Retinal pigment epithelial cell (primary cell): ENCODE data around the gene ANO4.

Experiments used
- DNase-seq: peaks from one replicate; pipeline ENCODE4 v3.0.0-alpha.2; 2010; ENCODE audit warnings: low read depth
- H3K4me3 ChIP-seq: 2 replicates; pipeline ENCODE4 v1.5.1; 2011; ENCODE audit warnings: mild to moderate bottlenecking, low read length, control low read depth, moderate library complexity
- TF ChIP-seq, protein P1 (sequence below): conservative IDR thresholded peaks from 2 replicates; pipeline ENCODE4 v1.5.1; 2011; ENCODE audit warnings: low read depth, low read length, control low read depth, inconsistent platforms

ANO4 gene

GRCh38 chr12:100935929-100936328, 141.4 kb downstream of the ANO4 start:
- DNase-seq: no peak
- TF ChIP-seq, protein P1, sequence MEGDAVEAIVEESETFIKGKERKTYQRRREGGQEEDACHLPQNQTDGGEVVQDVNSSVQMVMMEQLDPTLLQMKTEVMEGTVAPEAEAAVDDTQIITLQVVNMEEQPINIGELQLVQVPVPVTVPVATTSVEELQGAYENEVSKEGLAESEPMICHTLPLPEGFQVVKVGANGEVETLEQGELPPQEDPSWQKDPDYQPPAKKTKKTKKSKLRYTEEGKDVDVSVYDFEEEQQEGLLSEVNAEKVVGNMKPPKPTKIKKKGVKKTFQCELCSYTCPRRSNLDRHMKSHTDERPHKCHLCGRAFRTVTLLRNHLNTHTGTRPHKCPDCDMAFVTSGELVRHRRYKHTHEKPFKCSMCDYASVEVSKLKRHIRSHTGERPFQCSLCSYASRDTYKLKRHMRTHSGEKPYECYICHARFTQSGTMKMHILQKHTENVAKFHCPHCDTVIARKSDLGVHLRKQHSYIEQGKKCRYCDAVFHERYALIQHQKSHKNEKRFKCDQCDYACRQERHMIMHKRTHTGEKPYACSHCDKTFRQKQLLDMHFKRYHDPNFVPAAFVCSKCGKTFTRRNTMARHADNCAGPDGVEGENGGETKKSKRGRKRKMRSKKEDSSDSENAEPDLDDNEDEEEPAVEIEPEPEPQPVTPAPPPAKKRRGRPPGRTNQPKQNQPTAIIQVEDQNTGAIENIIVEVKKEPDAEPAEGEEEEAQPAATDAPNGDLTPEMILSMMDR: no peak
- no peak overlapping the region for H3K4me3 ChIP-seq

GRCh38 chr12:100936661-100937060, 142.1 kb downstream of the ANO4 start:
- TF ChIP-seq, protein P1: no peak
- H3K4me3 ChIP-seq: no peak overlapping the region
- DNase-seq: no peak

DNA sequence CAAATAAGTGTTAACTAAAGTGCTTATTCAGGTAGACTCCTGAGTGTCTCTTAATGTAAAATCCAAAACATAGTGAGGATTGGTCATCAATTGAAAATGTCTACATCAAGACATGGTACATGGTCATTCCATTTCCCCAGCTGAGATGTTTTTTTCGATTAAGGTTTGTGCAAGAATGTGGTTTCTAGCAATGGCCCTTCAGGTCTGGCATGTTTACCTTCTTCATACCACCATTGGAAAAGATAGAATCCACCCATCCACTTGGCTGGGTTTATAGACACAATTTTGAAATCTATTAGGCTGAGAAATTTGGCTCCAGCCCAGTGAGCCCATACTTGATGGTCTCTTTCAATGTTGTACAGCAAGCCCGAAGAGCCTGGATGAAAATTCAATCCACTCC, 145.9 kb downstream of the ANO4 start:
- TF ChIP-seq, protein P1: no peak
- H3K4me3 ChIP-seq: no peak overlapping the region
- DNase-seq: no peak

- TF ChIP-seq, protein P1: no peak
- DNase-seq: no peak
- H3K4me3 ChIP-seq: no peak overlapping the region
These were observed 148.6 kb downstream of the ANO4 start for GRCh38 chr12:100942984-100943749.

DNA sequence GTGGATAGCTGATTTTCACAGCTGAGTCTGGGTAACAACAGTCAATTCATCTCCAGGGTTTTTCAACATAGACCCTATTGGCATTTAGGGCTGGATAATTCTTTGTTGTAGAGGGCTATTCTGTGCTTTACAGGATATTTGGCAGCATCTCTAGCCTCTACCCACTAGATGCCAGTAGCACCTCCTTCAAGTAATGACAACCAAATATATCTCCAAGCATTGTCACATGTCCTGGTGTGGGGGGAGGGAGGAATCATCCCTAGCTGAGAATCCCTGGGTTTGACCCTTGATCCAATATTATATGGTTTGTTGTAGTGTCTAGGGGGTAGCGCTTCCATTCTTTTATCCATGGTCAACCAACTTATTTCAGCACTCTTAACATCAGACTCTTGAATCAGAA, 157.2 kb downstream of the ANO4 start:
- no peak for DNase-seq
- no peak overlapping the region for H3K4me3 ChIP-seq

GRCh38 chr12:100953217-100953616, 158.6 kb downstream of the ANO4 start:
- no peak for DNase-seq
- TF ChIP-seq, protein P1: no peak
- no peak overlapping the region for H3K4me3 ChIP-seq

More for the DNA sequence above, 157.2 kb downstream of the ANO4 start:
- TF ChIP-seq, protein P1: no peak

- no peak for DNase-seq
- no peak overlapping the region for H3K4me3 ChIP-seq
- TF ChIP-seq, protein P1: no peak
These were observed 159.1 kb downstream of the ANO4 start for GRCh38 chr12:100953677-100954076.
